ENCODE results near the gene TXNRD1. TPM values are rescaled to one million over a fixed set of nuclear protein-coding genes. Genes with fewer than 3 reads are reported as not detected.

Gene TXNRD1
- total and polyA plus RNA-seq, 5 donors: 57.9 to 187 (median 144) TPM

- ATAC-seq (no peak), DNase-seq (no peak)
- intact Hi-C loops (cut with DNase I): no loop called here
- no peaks in the 10 kb centered on the region for H3K27me3 ChIP-seq (ENCODE audit: control insufficient read depth, insufficient read depth)
- H3K4me1 ChIP-seq (ENCODE audit: control insufficient read depth, insufficient read depth, low read length): no peaks in the 10 kb centered on the region
- WGBS: 97% methylated on average over 5 of the region's 5 CpGs
- no peaks in the 10 kb centered on the region for H3K9me3 ChIP-seq (ENCODE audit: control insufficient read depth, low read length)
- no peak overlapping the region for H3K27ac ChIP-seq (ENCODE audit: low read length)
- no peak overlapping the region for H3K4me3 ChIP-seq (ENCODE audit: low read length)
These were observed 150.4 kb downstream of the TXNRD1 start for GRCh38 chr12:104365921-104366410.

- H3K27ac ChIP-seq (ENCODE audit: low read length): no peak overlapping the region
- no peaks in the 10 kb centered on the region for H3K9me3 ChIP-seq (ENCODE audit: control insufficient read depth, low read length)
- no peak overlapping the region for H3K4me3 ChIP-seq (ENCODE audit: low read length)
- no peak for ATAC-seq
- no peak for DNase-seq
- intact Hi-C loops (cut with DNase I): no loop called here
- no peaks in the 10 kb centered on the region for H3K4me1 ChIP-seq (ENCODE audit: control insufficient read depth, insufficient read depth, low read length)
- no peaks in the 10 kb centered on the region for H3K27me3 ChIP-seq (ENCODE audit: control insufficient read depth, insufficient read depth)
- 97% methylated on average over 2 of the region's 2 CpGs for WGBS
These were observed 154.1 kb downstream of the TXNRD1 start for GRCh38 chr12:104369708-104370107.

DNA sequence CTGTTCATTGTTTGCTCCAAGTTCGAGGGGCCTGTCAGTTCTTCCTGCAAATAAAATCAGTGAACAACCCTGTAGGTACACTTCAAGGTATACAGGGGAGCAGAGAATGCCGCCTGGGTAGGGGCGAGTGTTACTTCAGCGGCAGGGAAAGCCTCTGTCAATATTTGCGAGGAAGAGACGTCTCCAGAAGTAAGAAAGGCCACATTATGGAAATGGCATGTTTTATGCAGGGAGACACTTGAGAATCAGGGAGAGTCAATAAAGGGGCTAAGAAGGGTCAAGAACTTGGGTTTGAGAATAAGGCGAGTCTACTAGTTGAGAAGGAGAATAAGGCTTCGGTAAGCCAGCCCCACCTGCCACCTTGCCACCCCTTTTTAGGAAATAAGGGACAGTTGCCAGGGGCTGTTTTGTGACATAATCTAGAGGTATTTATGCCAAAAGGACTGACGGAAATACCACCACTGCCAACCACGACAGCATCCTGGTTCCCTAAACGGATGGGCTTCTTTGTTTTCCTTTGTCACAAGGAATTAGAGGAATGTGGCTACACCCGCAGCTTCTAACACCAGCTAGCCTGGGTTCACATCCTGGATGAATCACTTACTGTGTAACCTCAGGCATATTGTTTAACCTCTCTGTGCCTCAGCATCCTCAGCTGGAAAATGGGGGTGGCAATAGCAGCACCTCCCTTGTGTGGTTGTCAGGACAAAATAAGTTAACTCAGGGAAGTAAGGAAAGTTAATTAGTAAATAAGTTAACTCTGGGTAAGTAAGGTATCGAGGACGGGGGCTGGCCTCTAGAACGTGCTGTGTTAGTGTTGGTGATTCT, 155.7 kb downstream of the TXNRD1 start:
- no peak for DNase-seq
- ATAC-seq: no peak
- no peaks in the 10 kb centered on the region for H3K9me3 ChIP-seq (ENCODE audit: control insufficient read depth, low read length)
- no peaks in the 10 kb centered on the region for H3K27me3 ChIP-seq (ENCODE audit: control insufficient read depth, insufficient read depth)
- no peak overlapping the region for H3K4me3 ChIP-seq (ENCODE audit: low read length)
- 68% methylated on average over 15 of the region's 15 CpGs for WGBS
- intact Hi-C loops (cut with DNase I): no loop called here
- no peak overlapping the region for H3K27ac ChIP-seq (ENCODE audit: low read length)
- no peaks in the 10 kb centered on the region for H3K4me1 ChIP-seq (ENCODE audit: control insufficient read depth, insufficient read depth, low read length)

DNA sequence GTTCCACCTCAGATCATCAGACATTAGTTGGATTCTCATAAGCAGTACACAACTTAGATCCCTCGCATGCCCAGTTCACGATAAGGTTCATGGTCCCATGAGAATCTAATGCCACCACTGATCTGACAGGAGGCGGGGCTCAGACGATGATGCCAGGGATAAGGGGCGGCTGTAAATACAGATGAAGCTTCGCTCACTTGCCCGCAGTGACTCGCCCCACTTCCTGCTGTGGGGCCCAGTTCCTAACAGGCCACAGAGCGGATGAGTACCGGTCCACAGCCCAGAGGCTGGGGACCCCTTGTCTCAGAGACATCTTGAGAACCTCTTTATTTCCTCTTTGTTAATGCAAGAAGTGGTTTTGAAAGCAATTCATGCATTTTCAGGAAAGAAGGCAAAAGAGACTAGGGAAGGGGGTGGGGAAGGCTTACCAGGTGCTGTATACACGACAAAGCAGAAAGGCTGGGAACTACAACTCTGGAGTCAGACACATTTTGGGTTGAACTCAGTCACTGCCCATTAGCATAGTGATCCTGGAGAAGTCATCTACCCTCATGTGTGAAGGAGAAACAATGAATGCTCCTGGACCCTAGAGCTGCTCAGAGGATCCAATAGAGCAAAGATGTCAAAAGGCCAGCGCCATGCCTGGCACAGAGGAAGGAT, 156.6 kb downstream of the TXNRD1 start:
- ATAC-seq: no peak
- intact Hi-C loops (cut with DNase I): no loop called here
- no peak for DNase-seq
- 81% methylated on average over 12 of the region's 12 CpGs for WGBS
- no peak overlapping the region for H3K4me3 ChIP-seq (ENCODE audit: low read length)
- no peak overlapping the region for H3K27ac ChIP-seq (ENCODE audit: low read length)
- H3K27me3 ChIP-seq (ENCODE audit: control insufficient read depth, insufficient read depth): no peaks in the 10 kb centered on the region
- no peaks in the 10 kb centered on the region for H3K4me1 ChIP-seq (ENCODE audit: control insufficient read depth, insufficient read depth, low read length)
- H3K9me3 ChIP-seq (ENCODE audit: control insufficient read depth, low read length): no peaks in the 10 kb centered on the region

GRCh38 chr12:104372721-104373335, 157.2 kb downstream of the TXNRD1 start:
- Histone ChIP-seq H3K4me1 (ENCODE audit: control insufficient read depth, insufficient read depth, low read length) (no peaks in the 10 kb centered on the region), H3K27me3 (ENCODE audit: control insufficient read depth, insufficient read depth) (no peaks in the 10 kb centered on the region), H3K9me3 (ENCODE audit: control insufficient read depth, low read length) (no peaks in the 10 kb centered on the region), H3K4me3 (ENCODE audit: low read length) (no peak overlapping the region), H3K27ac (ENCODE audit: low read length) (no peak overlapping the region)
- WGBS: 87% methylated on average over 10 of the region's 10 CpGs
- intact Hi-C loops (cut with DNase I): no loop called here
- DNase-seq: no peak
- ATAC-seq: no peak

GRCh38 chr12:104374071-104374470, 158.5 kb downstream of the TXNRD1 start:
- DNase-seq (no peak), ATAC-seq (no peak)
- WGBS: 83% methylated on average over 2 of the region's 2 CpGs
- no peak overlapping the region for H3K27ac ChIP-seq (ENCODE audit: low read length)
- H3K4me3 ChIP-seq (ENCODE audit: low read length): no peak overlapping the region
- no peaks in the 10 kb centered on the region for H3K9me3 ChIP-seq (ENCODE audit: control insufficient read depth, low read length)
- no peaks in the 10 kb centered on the region for H3K27me3 ChIP-seq (ENCODE audit: control insufficient read depth, insufficient read depth)
- H3K4me1 ChIP-seq (ENCODE audit: control insufficient read depth, insufficient read depth, low read length): no peaks in the 10 kb centered on the region
- intact Hi-C loops (cut with DNase I): no loop called here

DNA sequence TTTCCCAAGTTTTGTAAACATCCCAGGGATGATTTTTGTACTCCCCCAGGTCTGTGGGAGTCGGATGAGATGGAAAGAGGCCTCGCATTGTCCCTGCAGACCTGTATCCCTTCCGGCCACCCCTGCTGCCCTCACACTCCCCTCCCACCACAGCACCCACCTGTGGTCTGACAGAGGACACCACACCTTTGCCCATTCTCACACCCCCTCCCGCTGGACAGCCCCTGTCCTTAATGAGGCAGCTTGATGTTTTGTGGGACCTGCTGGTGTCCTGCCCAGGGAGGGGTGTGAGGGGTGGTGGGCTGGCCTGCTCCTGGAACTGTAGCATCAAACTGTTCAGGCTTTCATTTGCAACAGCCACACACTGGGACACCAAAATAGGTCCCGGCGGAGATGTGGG, 159.2 kb downstream of the TXNRD1 start:
- no peaks in the 10 kb centered on the region for H3K27me3 ChIP-seq (ENCODE audit: control insufficient read depth, insufficient read depth)
- intact Hi-C loops (cut with DNase I): loop anchor here in 2 of 4 donors (5.0 kb wide), 2 partner anchors 677 to 687 kb away; no protein-coding TSS in a partner anchor
- no peak overlapping the region for H3K27ac ChIP-seq (ENCODE audit: low read length)
- no peak for DNase-seq
- ATAC-seq: no peak
- H3K4me1 ChIP-seq (ENCODE audit: control insufficient read depth, insufficient read depth, low read length): no peaks in the 10 kb centered on the region
- H3K4me3 ChIP-seq (ENCODE audit: low read length): no peak overlapping the region
- 73% methylated on average over 6 of the region's 6 CpGs for WGBS
- H3K9me3 ChIP-seq (ENCODE audit: control insufficient read depth, low read length): no peaks in the 10 kb centered on the region

- ATAC-seq (no peak), DNase-seq (no peak)
- intact Hi-C loops (cut with DNase I): loop anchor here in 2 of 4 donors (5.0 kb wide), 2 partner anchors 677 to 687 kb away; no protein-coding TSS in a partner anchor
- WGBS: 62% methylated on average over 4 of the region's 4 CpGs
- Histone ChIP-seq H3K4me3 (ENCODE audit: low read length) (no peak overlapping the region), H3K27ac (ENCODE audit: low read length) (no peak overlapping the region), H3K27me3 (ENCODE audit: control insufficient read depth, insufficient read depth) (no peaks in the 10 kb centered on the region), H3K9me3 (ENCODE audit: control insufficient read depth, low read length) (no peaks in the 10 kb centered on the region), H3K4me1 (ENCODE audit: control insufficient read depth, insufficient read depth, low read length) (no peaks in the 10 kb centered on the region)
These were observed 160.2 kb downstream of the TXNRD1 start for GRCh38 chr12:104375775-104376174.

DNA sequence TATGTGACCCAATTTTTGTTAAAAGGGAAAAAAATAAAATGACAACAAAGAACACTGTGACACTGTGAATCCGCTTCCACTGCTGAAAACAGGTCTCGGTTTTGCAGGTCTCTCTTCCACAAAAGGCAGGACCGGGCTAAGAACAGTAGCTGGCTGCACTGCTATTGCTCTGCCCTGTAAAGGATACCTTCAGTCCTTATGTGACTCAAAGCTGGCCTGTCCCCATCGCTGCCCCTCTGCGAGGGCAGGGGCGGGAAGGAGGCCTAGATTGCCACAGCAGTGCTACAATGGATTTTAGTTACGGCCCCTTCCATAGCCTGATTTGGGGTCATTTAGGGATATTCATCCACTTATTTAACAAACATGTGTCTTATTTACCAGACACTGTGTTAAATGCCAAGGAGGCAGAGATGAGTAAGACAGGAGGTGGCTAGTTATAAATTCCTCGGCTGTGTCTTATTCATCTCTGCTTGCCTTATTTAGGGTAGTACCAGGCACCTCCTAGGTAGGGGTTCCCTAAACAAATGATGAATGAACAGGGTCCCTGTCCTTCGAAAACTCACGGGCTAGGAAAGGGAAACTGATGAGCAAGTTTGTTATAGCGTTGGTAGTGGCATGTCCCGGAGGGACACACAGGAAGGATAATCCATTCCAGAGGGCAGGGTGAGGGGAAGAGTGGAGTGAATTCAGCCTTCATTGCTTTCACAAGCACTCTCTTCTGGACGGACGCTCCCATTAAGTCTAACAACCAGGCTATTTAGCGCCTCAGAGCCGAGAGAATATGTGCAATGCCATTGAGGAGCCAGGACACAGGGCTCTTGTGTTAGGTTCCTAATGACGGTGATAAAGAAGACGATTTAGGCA, 161.3 kb downstream of the TXNRD1 start:
- ATAC-seq: no peak
- no peak for DNase-seq
- Histone ChIP-seq H3K27ac (ENCODE audit: low read length) (no peak overlapping the region), H3K4me3 (ENCODE audit: low read length) (no peak overlapping the region), H3K9me3 (ENCODE audit: control insufficient read depth, low read length) (no peaks in the 10 kb centered on the region), H3K27me3 (ENCODE audit: control insufficient read depth, insufficient read depth) (no peaks in the 10 kb centered on the region), H3K4me1 (ENCODE audit: control insufficient read depth, insufficient read depth, low read length) (no peaks in the 10 kb centered on the region)
- WGBS: 81% methylated on average over 18 of the region's 18 CpGs
- intact Hi-C loops (cut with DNase I): loop anchor here in 2 of 4 donors (5.0 kb wide), 2 partner anchors 675 to 685 kb away; no protein-coding TSS in a partner anchor

DNA sequence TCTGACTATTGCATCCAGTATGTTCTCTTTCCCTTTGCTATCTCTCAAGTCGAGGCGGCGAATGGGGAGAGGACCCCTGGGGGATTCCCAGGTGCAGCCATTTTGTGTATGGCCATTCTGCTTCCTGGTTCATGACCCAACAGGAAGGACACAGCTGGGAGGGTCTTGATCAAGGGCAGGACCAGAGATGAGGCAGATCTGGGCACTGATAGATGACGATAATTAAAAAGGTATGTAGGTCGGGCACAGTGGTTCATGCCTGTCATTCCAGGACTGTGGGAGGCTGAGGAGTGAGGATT, 161.9 kb downstream of the TXNRD1 start:
- ATAC-seq: no peak
- intact Hi-C loops (cut with DNase I): loop anchor here in 2 of 4 donors (5.0 kb wide), 2 partner anchors 675 to 685 kb away; no protein-coding TSS in a partner anchor
- H3K9me3 ChIP-seq (ENCODE audit: control insufficient read depth, low read length): no peaks in the 10 kb centered on the region
- no peak for DNase-seq
- 65% methylated on average over 5 of the region's 5 CpGs for WGBS
- no peak overlapping the region for H3K4me3 ChIP-seq (ENCODE audit: low read length)
- H3K4me1 ChIP-seq (ENCODE audit: control insufficient read depth, insufficient read depth, low read length): peaks cover 3% of the 10 kb centered on the region
- no peaks in the 10 kb centered on the region for H3K27me3 ChIP-seq (ENCODE audit: control insufficient read depth, insufficient read depth)
- no peak overlapping the region for H3K27ac ChIP-seq (ENCODE audit: low read length)

All from right cardiac atrium (tissue), 5 donors.